Raji (cell line): ENCODE results near the gene AQP11.

ENCODE experiments used
- POLR2A ChIP-seq: IDR thresholded peaks from 2 replicates; pipeline ENCODE4 v1.6.1; 2011; ENCODE audit warnings: low read depth, low read length, control low read depth; ENCODE audit not compliant: insufficient read depth

Gene AQP11

GRCh38 chr11:77637345-77638165 lies 47.8 kb downstream of the AQP11 start, which contains the start of gene CLNS1A:
CLNS1A (minus strand) TSS chr11:77637794; CDS start chr11:77637714, 80 bp downstream.
- peak; percentile 94 for TF ChIP-seq POLR2A

- TF ChIP-seq POLR2A: no peak
Observed at GRCh38 chr11:77642228-77642627, 52.5 kb downstream of the AQP11 start.

- no peak for TF ChIP-seq POLR2A
Observed at GRCh38 chr11:77644887-77645286, 55.1 kb downstream of the AQP11 start.

- TF ChIP-seq POLR2A: no peak
Observed at GRCh38 chr11:77647654-77648305, 58.0 kb downstream of the AQP11 start.

GRCh38 chr11:77650123-77650522 lies 60.4 kb downstream of the AQP11 start:
- TF ChIP-seq POLR2A: no peak

- no peak for TF ChIP-seq POLR2A
Observed at GRCh38 chr11:77654770-77655434, 65.1 kb downstream of the AQP11 start.

- no peak for TF ChIP-seq POLR2A
Observed at GRCh38 chr11:77656362-77656761, 66.6 kb downstream of the AQP11 start.

- no peak for TF ChIP-seq POLR2A
Observed at GRCh38 chr11:77658213-77659013, 68.7 kb downstream of the AQP11 start.
